T follicular helper cell (primary cell): ENCODE data around the gene PAX7.

Experiments used
- DNase-seq: peaks from one replicate; pipeline ENCODE4 v3.0.0-alpha.2; 2020; ENCODE audit warnings: low read depth

PAX7 gene

GRCh38 chr1:18795002-18795689 lies 164.5 kb downstream of the PAX7 start:
- DNase-seq = no peak

- no peak for DNase-seq
These were observed 166.3 kb downstream of the PAX7 start for GRCh38 chr1:18796950-18797349.
